Type B pancreatic cell (in vitro differentiated cells): ENCODE results near the gene MCOLN1. TPM values are rescaled to one million over a fixed set of nuclear protein-coding genes. Genes with fewer than 3 reads are reported as not detected.

ENCODE experiments used
- DNase-seq: peaks from one replicate; pipeline ENCODE4 v3.0.0; 2021; ENCODE audit warnings: mixed read lengths; ENCODE audit not compliant: unreplicated experiment; ENCODE audit errors: extremely low spot score
- H3K27ac Mint-ChIP-seq: 2 replicates; pipeline ENCODE4 v1.8.0; 2021; ENCODE audit warnings: mild to moderate bottlenecking, mixed read lengths
- H3K27me3 Mint-ChIP-seq: 2 replicates; pipeline ENCODE4 v1.8.0; 2021; ENCODE audit warnings: mixed read lengths
- H3K36me3 Mint-ChIP-seq: 2 replicates; pipeline ENCODE4 v1.8.0; 2021; ENCODE audit warnings: mixed read lengths
- H3K4me1 Mint-ChIP-seq: one replicate; pipeline ENCODE4 v1.8.0; 2021; ENCODE audit warnings: mixed read lengths; ENCODE audit not compliant: unreplicated experiment
- H3K4me3 Mint-ChIP-seq: 2 replicates; pipeline ENCODE4 v1.8.0; 2021; ENCODE audit warnings: mild to moderate bottlenecking, mixed read lengths
- H3K9me3 Mint-ChIP-seq: 2 replicates; pipeline ENCODE4 v1.8.0; 2021; ENCODE audit warnings: mixed read lengths
- total RNA-seq: library from RNA; stranded (reverse); gene quantifications from 2 replicates; pipeline ENCODE4 v1.2.1, GENCODE V29; 2021; ENCODE audit warnings: low replicate concordance
- TF ChIP-seq, protein P1 (sequence below): fragments of 200-600 bp; sonication (generic); conservative IDR thresholded peaks from 2 replicates; pipeline ENCODE4 v1.5.0; 2021; ENCODE audit warnings: antibody characterized with exemption, mild to moderate bottlenecking

The MCOLN1 gene
- total RNA-seq, 1 donor from 2014 or later, result 24.0 TPM

DNA sequence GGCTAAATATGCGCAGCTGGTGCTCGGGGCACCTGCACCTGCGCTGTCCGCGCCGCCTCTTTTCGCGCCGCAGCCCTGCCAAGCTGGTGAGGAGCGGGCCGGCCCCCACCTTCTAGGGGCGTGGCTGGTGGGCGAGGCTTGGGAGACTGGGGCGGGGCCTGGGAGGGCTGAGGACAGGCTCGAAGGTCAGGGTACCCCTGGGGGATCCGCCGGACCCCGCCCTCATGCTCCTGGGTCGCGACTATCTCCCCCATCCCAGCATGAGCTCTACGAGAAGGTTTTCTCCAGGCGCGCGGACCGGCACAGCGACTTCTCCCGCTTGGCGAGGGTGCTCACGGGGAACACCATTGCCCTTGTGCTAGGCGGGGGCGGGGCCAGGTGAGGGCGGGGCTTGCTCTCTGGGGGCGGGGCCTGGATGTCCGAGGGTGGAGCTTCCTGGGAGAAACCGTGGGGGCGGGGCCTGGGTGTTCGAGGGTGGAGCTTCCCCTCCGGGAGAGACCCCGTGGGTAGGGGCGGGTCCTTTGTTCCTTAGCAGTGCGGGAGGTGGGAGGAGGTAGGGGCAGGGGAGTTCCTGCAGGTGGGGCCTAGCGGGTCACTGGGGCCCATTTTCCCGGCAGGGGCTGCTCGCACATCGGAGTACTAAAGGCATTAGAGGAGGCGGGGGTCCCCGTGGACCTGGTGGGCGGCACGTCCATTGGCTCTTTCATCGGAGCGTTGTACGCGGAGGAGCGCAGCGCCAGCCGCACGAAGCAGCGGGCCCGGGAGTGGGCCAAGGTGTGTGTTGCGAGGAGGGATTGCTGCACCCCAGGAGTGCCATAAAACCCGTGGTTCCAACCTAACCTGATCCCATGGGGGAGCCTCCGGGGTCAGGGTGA is 32.8 kb downstream of the MCOLN1 start:
- TF ChIP-seq, protein P1, sequence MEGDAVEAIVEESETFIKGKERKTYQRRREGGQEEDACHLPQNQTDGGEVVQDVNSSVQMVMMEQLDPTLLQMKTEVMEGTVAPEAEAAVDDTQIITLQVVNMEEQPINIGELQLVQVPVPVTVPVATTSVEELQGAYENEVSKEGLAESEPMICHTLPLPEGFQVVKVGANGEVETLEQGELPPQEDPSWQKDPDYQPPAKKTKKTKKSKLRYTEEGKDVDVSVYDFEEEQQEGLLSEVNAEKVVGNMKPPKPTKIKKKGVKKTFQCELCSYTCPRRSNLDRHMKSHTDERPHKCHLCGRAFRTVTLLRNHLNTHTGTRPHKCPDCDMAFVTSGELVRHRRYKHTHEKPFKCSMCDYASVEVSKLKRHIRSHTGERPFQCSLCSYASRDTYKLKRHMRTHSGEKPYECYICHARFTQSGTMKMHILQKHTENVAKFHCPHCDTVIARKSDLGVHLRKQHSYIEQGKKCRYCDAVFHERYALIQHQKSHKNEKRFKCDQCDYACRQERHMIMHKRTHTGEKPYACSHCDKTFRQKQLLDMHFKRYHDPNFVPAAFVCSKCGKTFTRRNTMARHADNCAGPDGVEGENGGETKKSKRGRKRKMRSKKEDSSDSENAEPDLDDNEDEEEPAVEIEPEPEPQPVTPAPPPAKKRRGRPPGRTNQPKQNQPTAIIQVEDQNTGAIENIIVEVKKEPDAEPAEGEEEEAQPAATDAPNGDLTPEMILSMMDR, result no peak
- Mint-ChIP-seq H3K27ac (no peak overlapping the region), H3K36me3 (peaks cover 15% of the 10 kb centered on the region), H3K4me1 (peaks cover 6% of the 10 kb centered on the region), H3K27me3 (no peaks in the 10 kb centered on the region), H3K4me3 (no peak overlapping the region), H3K9me3 (no peaks in the 10 kb centered on the region)
- DNase-seq, result no peak

DNA sequence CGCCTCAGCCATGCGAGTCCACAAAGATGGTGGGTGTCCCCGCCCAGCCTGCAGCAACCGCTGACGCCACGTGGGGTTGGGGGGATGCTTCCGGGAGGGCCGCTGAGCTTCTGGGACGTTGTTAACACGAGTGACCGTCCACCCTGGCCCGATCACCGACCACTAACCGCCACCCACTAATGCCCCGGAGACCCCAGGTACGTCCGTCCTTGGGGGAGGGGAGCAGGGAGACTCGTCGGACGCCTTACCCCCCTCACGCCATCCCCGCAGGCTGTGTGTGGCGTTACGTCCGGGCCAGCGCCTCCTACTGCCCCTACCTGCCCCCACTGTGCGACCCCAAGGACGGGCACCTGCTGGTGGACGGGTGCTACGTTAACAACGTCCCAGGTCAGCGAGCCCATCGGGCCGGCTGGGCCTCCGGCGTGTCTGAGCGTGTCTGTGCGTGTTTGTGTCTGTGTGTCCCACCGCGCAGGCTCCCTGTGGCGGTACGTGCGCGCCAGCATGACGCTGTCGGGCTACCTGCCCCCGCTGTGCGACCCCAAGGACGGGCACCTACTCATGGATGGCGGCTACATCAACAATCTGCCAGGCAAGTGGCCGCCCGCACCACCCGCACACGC is 34.4 kb downstream of the MCOLN1 start:
- TF ChIP-seq, protein P1, result no peak
- DNase-seq, result no peak
- Mint-ChIP-seq H3K9me3 (no peaks in the 10 kb centered on the region), H3K27me3 (no peaks in the 10 kb centered on the region), H3K4me3 (no peak overlapping the region), H3K4me1 (no peaks in the 10 kb centered on the region), H3K27ac (no peak overlapping the region), H3K36me3 (peaks cover 13% of the 10 kb centered on the region)

DNA sequence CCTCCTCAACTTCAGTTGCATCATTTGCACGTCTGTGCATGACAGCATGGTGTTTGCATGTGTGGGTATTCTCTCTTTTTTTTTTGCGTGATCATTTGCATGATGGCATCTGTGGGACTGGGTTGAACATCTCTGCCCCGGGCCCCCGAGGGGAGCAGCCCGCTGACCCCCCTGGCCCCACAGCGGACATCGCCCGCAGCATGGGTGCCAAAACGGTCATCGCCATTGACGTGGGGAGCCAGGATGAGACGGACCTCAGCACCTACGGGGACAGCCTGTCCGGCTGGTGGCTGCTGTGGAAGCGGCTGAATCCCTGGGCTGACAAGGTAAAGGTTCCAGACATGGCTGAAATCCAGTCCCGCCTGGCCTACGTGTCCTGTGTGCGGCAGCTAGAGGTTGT is 36.2 kb downstream of the MCOLN1 start:
- H3K36me3 Mint-ChIP-seq, result peaks cover 13% of the 10 kb centered on the region
- no peaks in the 10 kb centered on the region for H3K4me1 Mint-ChIP-seq
- TF ChIP-seq, protein P1, result no peak
- no peaks in the 10 kb centered on the region for H3K9me3 Mint-ChIP-seq
- DNase-seq, result no peak
- no peak overlapping the region for H3K4me3 Mint-ChIP-seq
- no peak overlapping the region for H3K27ac Mint-ChIP-seq
- H3K27me3 Mint-ChIP-seq, result no peaks in the 10 kb centered on the region

DNA sequence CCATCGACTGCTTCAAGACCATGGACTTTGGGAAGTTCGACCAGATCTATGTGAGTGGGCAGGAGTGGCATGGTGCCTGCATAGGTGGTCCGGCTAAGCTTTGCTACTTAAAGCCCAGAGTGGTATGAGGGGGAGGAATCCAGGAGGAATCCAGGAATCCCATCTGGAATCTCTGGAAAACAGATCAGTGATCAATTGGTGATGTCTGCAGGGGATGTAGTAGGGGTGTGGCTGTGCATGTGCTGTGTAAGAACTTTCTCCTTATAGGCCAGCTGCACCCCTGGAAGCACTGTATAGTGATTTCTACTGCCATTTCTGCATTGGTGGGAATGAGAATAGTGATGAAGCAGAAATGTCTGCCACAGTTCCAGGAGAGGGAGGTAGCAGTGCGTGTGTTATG is 36.7 kb downstream of the MCOLN1 start:
- Mint-ChIP-seq H3K27me3 (no peaks in the 10 kb centered on the region), H3K27ac (no peak overlapping the region), H3K9me3 (no peaks in the 10 kb centered on the region), H3K4me3 (no peak overlapping the region), H3K36me3 (peaks cover 13% of the 10 kb centered on the region), H3K4me1 (no peaks in the 10 kb centered on the region)
- TF ChIP-seq, protein P1, result no peak
- no peak for DNase-seq

DNA sequence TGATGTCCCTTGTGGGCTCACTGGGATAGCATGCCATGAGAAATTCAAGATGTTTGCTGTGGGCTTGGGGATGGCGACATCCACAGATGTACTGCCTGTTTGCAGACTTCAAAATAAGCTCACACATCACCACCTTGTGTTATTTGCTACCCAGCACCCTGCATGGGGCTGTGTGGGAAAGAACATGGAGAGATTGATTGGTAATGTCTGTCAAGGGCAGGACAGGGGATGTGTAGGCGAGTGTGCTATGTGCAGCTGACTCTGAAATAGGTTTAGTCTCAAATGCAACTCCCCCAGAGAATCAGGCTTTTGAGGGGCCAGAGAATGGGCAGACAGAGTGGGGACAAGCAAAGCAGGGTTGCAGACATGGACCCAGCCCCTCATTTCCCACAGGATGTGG is 37.8 kb downstream of the MCOLN1 start:
- H3K36me3 Mint-ChIP-seq, result peaks cover 13% of the 10 kb centered on the region
- DNase-seq, result no peak

More for the DNA sequence above, 37.8 kb downstream of the MCOLN1 start:
- Mint-ChIP-seq H3K4me1 (no peaks in the 10 kb centered on the region), H3K27ac (no peak overlapping the region), H3K27me3 (no peaks in the 10 kb centered on the region), H3K9me3 (no peaks in the 10 kb centered on the region), H3K4me3 (no peak overlapping the region)
- TF ChIP-seq, protein P1, result no peak
